Transverse colon (tissue), 4 donors: ENCODE measurements around the gene HPDL. TPM values are rescaled to one million over a fixed set of nuclear protein-coding genes. Genes with fewer than 3 reads are reported as not detected.

Experiments
- DNase-seq: peaks from one replicate; pipeline ENCODE4 v3.0.0-alpha.2; 2019
- H3K27ac ChIP-seq, 4 donors: fragments of 200-600 bp; sonication (generic); 2 replicates each; pipeline ENCODE4 v1.5.1; 2016 to 2018; ENCODE audit warnings: inconsistent platforms in 4 of 4
- H3K27me3 ChIP-seq: fragments of 200-600 bp; sonication (generic); 2 replicates; pipeline ENCODE4 v1.5.1; 2017; ENCODE audit warnings: inconsistent platforms
- H3K36me3 ChIP-seq, 4 donors: fragments of 200-600 bp; sonication (generic); 2 replicates each; pipeline ENCODE4 v1.5.1; 2017 to 2019; ENCODE audit warnings: inconsistent platforms in 4 of 4
- H3K4me1 ChIP-seq, 4 donors: fragments of 200-600 bp; sonication (generic); 2 replicates each; pipeline ENCODE4 v1.5.1; 2017 to 2020; ENCODE audit warnings: inconsistent platforms in 4 of 4
- H3K4me3 ChIP-seq, 4 donors: fragments of 200-600 bp; sonication (generic); 1 replicate in 1 of 4; 2 replicates in 3 of 4; pipeline versions ENCODE4 v1.5.1 to v1.6.1; 2017 to 2019; ENCODE audit warnings: inconsistent platforms in 4 of 4
- H3K9me3 ChIP-seq, 2 donors: fragments of 200-600 bp; sonication (generic); 2 replicates each; pipeline ENCODE4 v1.5.1; 2017 to 2019; ENCODE audit warnings: inconsistent platforms in 2 of 2
- EP300 ChIP-seq: sonication (generic); formaldehyde crosslinking; IDR thresholded peaks from one replicate; pipeline ENCODE4 v1.6.1; 2017; ENCODE audit warnings: antibody characterized with exemption, low read depth
- POLR2A ChIP-seq: fragments of 450-650 bp; IDR thresholded peaks from one replicate; pipeline ENCODE4 v1.6.1; 2016; ENCODE audit warnings: antibody characterized with exemption, mild to moderate bottlenecking, moderate library complexity
- POLR2AphosphoS5 ChIP-seq, 3 donors: sonication (generic); formaldehyde crosslinking; IDR thresholded peaks; one replicate each; pipeline ENCODE4 v1.6.1; 2016; ENCODE audit warnings: antibody characterized with exemption in 3 of 3
- WGBS, 2 donors: methylation state at CpG; one replicate each; pipeline ENCODE4 v1.1.5; 2018; ENCODE audit warnings: low coverage in 1 of 2; 5-methylcytosine and 5-hydroxymethylcytosine counted together
- in situ Hi-C, 4 donors: fragments of 200-750 bp; cut with MboI; loops; one replicate each; pipeline versions ENCODE4 v1.15.0 to v1.15.1; 2017; ENCODE audit warnings: low sequenced_read_pairs in 3 of 4, low pct_ligation_motif_present in 1 of 4, low pct_unique_long_range_greater_than_20kb in 1 of 4
- intact Hi-C: fragments of 100-400 bp; cut with DNase I; formaldehyde crosslinking; loops from one replicate; pipeline ENCODE4 v1.15.1; 2023; ENCODE audit warnings: low total_unique reads
- total RNA-seq, 4 donors: library from RNA; depleted of rRNA; stranded (reverse); fragments of >200 nt; gene quantifications; one replicate each; pipeline ENCODE4 v1.1.0, GENCODE V29; 2016
- TF ChIP-seq, protein P1 (sequence below), 5 experiments: fragments of 200-600 bp in 3 of 5; fragments of 450-650 bp in 2 of 5; sonication (generic) in 3 of 5; IDR thresholded peaks; 1 replicate in 2 of 5; 2 replicates in 3 of 5; pipeline ENCODE4 v1.5.1; 2016 to 2017; ENCODE audit warnings: antibody characterized with exemption in 5 of 5, inconsistent platforms in 3 of 5, mild to moderate bottlenecking in 2 of 5, moderate library complexity in 1 of 5

The HPDL gene
- total RNA-seq, 4 donors from 2014 or later: 2.6 to 7.8 (median 4.3) TPM

DNA sequence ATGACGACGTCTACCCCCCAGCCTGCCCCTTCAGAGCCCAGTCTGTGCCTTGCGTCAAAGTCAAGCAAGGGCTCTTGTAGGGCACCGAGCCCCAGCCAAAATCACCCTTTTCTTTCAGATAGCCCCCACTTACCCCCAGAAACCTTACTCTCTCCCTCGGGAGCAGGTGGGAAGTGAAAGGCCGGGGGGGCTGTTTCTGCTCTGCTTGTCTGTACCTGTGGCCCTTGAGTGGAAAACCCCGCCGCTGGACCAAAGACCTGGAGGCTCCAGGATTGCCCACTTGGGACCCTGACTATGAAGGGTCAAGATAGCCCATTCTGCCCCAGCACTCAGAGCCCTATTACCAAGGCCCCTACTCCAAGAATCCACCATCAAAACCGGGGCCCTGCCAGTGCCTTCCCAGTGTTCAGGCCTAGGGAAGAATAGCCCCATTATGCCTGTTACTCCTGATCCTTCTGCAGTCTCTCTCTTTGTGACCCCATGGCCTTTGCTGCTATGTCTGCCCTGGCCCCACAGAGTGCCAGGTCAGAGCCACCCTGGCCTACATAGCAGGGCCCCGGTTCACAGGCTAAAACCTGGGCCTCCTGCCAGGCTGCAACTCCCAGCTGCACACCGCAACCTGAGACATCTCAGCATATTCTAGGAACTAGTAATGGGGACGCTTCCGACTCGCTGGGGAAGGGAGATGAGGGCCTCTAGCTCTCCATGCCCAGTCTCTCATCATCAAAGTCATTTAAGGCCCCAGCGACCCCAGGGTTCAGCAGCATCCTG lies 22.2 kb upstream of the HPDL start:
- Histone ChIP-seq H3K27me3 (no peaks in the 10 kb centered on the region), H3K4me1 (peaks cover 8 to 16% (median 10%) of the 10 kb centered on the region in 4 donors), H3K27ac (peak overlapping the region; percentile 85 to 98 (median 92)), H3K9me3 (no peaks in the 10 kb centered on the region), H3K36me3 (no peaks in the 10 kb centered on the region), H3K4me3 (peak overlapping the region; percentile 52 to 94 (median 67))
- intact Hi-C loops: loop anchor here (5.0 kb wide), 1 partner anchor 527 kb away; the partner anchor contains the start of gene RPS8
- 33% methylated on average over 15 of the region's 15 CpGs; no CpG with 5 or more reads in 1 of the 2 donors for WGBS, 2 donors
- TF ChIP-seq POLR2AphosphoS5 (IDR thresholded peaks at IDR 0.05): no peak
- TF ChIP-seq, protein P1, sequence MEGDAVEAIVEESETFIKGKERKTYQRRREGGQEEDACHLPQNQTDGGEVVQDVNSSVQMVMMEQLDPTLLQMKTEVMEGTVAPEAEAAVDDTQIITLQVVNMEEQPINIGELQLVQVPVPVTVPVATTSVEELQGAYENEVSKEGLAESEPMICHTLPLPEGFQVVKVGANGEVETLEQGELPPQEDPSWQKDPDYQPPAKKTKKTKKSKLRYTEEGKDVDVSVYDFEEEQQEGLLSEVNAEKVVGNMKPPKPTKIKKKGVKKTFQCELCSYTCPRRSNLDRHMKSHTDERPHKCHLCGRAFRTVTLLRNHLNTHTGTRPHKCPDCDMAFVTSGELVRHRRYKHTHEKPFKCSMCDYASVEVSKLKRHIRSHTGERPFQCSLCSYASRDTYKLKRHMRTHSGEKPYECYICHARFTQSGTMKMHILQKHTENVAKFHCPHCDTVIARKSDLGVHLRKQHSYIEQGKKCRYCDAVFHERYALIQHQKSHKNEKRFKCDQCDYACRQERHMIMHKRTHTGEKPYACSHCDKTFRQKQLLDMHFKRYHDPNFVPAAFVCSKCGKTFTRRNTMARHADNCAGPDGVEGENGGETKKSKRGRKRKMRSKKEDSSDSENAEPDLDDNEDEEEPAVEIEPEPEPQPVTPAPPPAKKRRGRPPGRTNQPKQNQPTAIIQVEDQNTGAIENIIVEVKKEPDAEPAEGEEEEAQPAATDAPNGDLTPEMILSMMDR (IDR thresholded peaks at IDR 0.05): peak in 2 of 5 experiments; percentile 20 to 29
- DNase-seq: peak; percentile 54
- in situ Hi-C loops: loop anchor here in 3 of 4 donors (5.0 to 25.0 kb wide), 4 partner anchors 287 to 517 kb away; partner anchors contain the start of genes BEST4 (in 2 of the 3), RPS8 (in 2 of the 3), HECTD3 (in 1 of the 3) and PTCH2 (in 1 of the 3)

DNA sequence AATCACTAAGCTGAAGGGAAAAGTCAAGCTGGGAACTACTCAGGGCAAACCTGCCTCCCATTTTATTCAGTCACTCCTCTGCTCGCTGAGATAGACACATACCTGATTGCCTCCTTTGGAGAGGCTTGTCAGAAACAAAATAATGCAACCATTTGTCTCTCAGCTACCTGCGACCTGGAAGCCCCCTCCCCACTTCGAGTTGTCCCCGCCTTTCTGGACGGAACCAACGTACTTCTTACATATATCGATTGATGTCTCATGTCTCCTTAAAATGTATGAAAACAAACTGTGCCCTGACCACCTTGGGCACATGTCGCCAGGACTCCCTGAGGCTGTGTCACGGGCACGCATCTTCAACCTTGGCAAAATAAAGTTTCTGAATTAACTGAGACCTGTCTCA lies 21.5 kb upstream of the HPDL start:
- no peak for TF ChIP-seq POLR2A
- TF ChIP-seq, protein P1 (IDR thresholded peaks at IDR 0.05): no peak
- TF ChIP-seq EP300: no peak
- TF ChIP-seq POLR2AphosphoS5 (IDR thresholded peaks at IDR 0.05): no peak
- WGBS, 2 donors: 93 to 95% methylated on average over 6 to 10 of the region's 10 CpGs
- no peak overlapping the region for H3K4me3 ChIP-seq
- no peaks in the 10 kb centered on the region for H3K36me3 ChIP-seq
- no peaks in the 10 kb centered on the region for H3K9me3 ChIP-seq
- peak overlapping the region in 2 of 4 donors; percentile 95 to 98 for H3K27ac ChIP-seq
- in situ Hi-C loops: loop anchor here in 3 of 4 donors (10.0 to 25.0 kb wide), 3 partner anchors 290 to 518 kb away; partner anchors contain the start of genes BEST4 (in 2 of the 3), RPS8 (in 2 of the 3), HECTD3 (in 1 of the 3) and PTCH2 (in 1 of the 3)
- intact Hi-C loops: no loop called here
- DNase-seq: no peak
- no peaks in the 10 kb centered on the region for H3K27me3 ChIP-seq
- H3K4me1 ChIP-seq: peaks cover 8 to 16% (median 10%) of the 10 kb centered on the region in 4 donors

DNA sequence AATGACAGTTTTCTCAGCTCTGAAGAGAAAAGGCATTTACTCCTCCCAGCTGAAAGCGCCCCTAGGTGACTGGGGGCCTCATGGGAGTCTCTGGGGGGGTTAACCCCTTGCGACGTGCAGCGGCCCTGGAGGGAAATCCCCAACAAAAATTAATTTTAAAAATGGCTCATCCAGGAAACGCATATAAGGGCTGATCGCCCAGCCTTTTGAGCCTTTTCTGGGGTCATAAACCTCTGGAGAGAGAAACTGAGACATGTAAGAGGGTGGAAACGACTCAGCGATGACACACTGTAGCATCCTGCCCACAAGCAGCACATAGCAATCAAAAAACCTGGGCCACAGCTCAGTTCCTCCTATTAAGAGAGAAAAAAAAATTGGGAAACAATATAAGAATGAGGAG lies 20.4 kb upstream of the HPDL start:
- Histone ChIP-seq H3K27ac (no peak overlapping the region), H3K36me3 (no peaks in the 10 kb centered on the region), H3K4me1 (peaks cover 8 to 16% (median 10%) of the 10 kb centered on the region in 4 donors), H3K9me3 (no peaks in the 10 kb centered on the region), H3K27me3 (no peaks in the 10 kb centered on the region), H3K4me3 (no peak overlapping the region)
- in situ Hi-C loops (loop anchor here in 3 of 4 donors (10.0 to 25.0 kb wide), 3 partner anchors 292 to 519 kb away; partner anchors contain the start of genes BEST4 (in 2 of the 3), RPS8 (in 2 of the 3), HECTD3 (in 1 of the 3) and PTCH2 (in 1 of the 3)), intact Hi-C loops (no loop called here)
- no peak for DNase-seq
- WGBS, 2 donors: 43 to 66% methylated on average over 4 to 8 of the region's 8 CpGs
- TF ChIP-seq POLR2AphosphoS5 (IDR thresholded peaks at IDR 0.05): no peak
- no peak for TF ChIP-seq EP300
- no peak for TF ChIP-seq POLR2A
- TF ChIP-seq, protein P1 (IDR thresholded peaks at IDR 0.05): no peak

DNA sequence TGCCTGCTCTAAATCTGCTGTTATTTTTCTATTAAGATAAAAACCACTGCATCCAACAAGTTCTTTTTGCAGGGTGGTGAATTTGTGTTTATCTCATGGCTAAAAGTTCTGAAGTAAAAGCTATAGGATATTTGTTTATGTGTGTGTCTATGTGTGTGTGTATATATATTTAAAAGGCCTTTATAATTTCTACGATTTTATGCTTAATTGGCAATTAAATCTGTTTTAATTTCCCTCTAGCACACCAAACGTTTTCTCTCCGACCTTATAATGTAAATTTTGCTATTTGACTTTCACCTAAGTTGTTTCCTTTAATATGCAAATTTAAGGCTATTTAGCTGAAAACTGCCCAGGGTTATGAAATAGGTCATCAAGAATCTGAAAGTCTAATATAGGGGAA lies 19.8 kb upstream of the HPDL start:
- Histone ChIP-seq H3K27me3 (no peaks in the 10 kb centered on the region), H3K27ac (no peak overlapping the region), H3K36me3 (no peaks in the 10 kb centered on the region), H3K9me3 (no peaks in the 10 kb centered on the region), H3K4me3 (no peak overlapping the region), H3K4me1 (peaks cover 8 to 16% (median 10%) of the 10 kb centered on the region in 4 donors)
- intact Hi-C loops (no loop called here), in situ Hi-C loops (loop anchor here in 3 of 4 donors (10.0 to 25.0 kb wide), 3 partner anchors 292 to 520 kb away; partner anchors contain the start of genes BEST4 (in 2 of the 3), RPS8 (in 2 of the 3), HECTD3 (in 1 of the 3) and PTCH2 (in 1 of the 3))
- DNase-seq: no peak
- TF ChIP-seq EP300: no peak
- no peak for TF ChIP-seq POLR2AphosphoS5 (IDR thresholded peaks at IDR 0.05)
- TF ChIP-seq POLR2A: no peak
- TF ChIP-seq, protein P1 (IDR thresholded peaks at IDR 0.05): no peak
- WGBS, 2 donors: 70 to 77% methylated on average over 3 of the region's 3 CpGs
